Osteoblast (primary cell): Measurements from ENCODE around the gene KLHL25. TPM values are rescaled to one million over a fixed set of nuclear protein-coding genes. Genes with fewer than 3 reads are reported as not detected.
A peak's percentile ranks its signal among the peaks of the same experiment; 100 is the strongest.

Experiments
- DNase-seq: peaks from one replicate; pipeline ENCODE4 v3.0.0; 2011; ENCODE audit warnings: low spot score, mixed read lengths; ENCODE audit not compliant: insufficient read length; ENCODE audit errors: missing footprints
- H2AFZ ChIP-seq: 2 replicates; pipeline ENCODE4 v1.6.0; 2011; ENCODE audit warnings: mild to moderate bottlenecking, low read length
- H3K27ac ChIP-seq: 2 replicates; pipeline ENCODE4 v1.5.1; 2011; ENCODE audit warnings: mild to moderate bottlenecking, low read depth, low read length, moderate library complexity
- H3K27me3 ChIP-seq: 2 replicates; pipeline ENCODE4 v1.6.0; 2012; ENCODE audit warnings: mild to moderate bottlenecking, control low read depth, inconsistent platforms, low read length, moderate library complexity; ENCODE audit not compliant: insufficient read depth
- H3K36me3 ChIP-seq: 2 replicates; pipeline ENCODE4 v1.5.1; 2011; ENCODE audit warnings: mild to moderate bottlenecking, low read length, control low read depth, moderate library complexity; ENCODE audit not compliant: insufficient read depth
- H3K4me1 ChIP-seq: 2 replicates; pipeline ENCODE4 v1.5.1; 2011; ENCODE audit warnings: mild to moderate bottlenecking, low read length, control low read depth, moderate library complexity; ENCODE audit not compliant: insufficient read depth
- H3K4me2 ChIP-seq: 2 replicates; pipeline ENCODE4 v1.6.0; 2011; ENCODE audit warnings: mild to moderate bottlenecking, low read length; ENCODE audit not compliant: insufficient read depth
- H3K4me3 ChIP-seq: fragments of 200-600 bp; sonication (generic); 3 replicates; pipeline ENCODE4 v1.5.1; 2012; ENCODE audit warnings: mild to moderate bottlenecking, low read length, inconsistent platforms; ENCODE audit not compliant: insufficient read depth
- H3K79me2 ChIP-seq: 2 replicates; pipeline ENCODE4 v1.6.0; 2012; ENCODE audit warnings: mild to moderate bottlenecking, low read length, control low read depth, inconsistent platforms; ENCODE audit not compliant: insufficient read depth
- H3K9me3 ChIP-seq: 2 replicates; pipeline ENCODE4 v1.5.1; 2011; ENCODE audit warnings: low read depth, low read length, control low read depth
- H4K20me1 ChIP-seq: 2 replicates; pipeline ENCODE4 v1.6.0; 2012; ENCODE audit warnings: mild to moderate bottlenecking, low read length, control low read depth; ENCODE audit not compliant: insufficient read depth
- total RNA-seq: library from RNA; depleted of rRNA; stranded (reverse); fragments of >200 nt; gene quantifications from 2 replicates; pipeline ENCODE4 v1.2.3, GENCODE V29; 2012
- TF ChIP-seq, protein P1 (sequence below): IDR thresholded peaks from 2 replicates; pipeline ENCODE4 v1.5.1; 2011; ENCODE audit warnings: mild to moderate bottlenecking, low read depth, low read length, moderate library complexity; ENCODE audit errors: extremely low read depth

KLHL25 gene
- total RNA-seq, 1 donor: 4.3 TPM

DNA sequence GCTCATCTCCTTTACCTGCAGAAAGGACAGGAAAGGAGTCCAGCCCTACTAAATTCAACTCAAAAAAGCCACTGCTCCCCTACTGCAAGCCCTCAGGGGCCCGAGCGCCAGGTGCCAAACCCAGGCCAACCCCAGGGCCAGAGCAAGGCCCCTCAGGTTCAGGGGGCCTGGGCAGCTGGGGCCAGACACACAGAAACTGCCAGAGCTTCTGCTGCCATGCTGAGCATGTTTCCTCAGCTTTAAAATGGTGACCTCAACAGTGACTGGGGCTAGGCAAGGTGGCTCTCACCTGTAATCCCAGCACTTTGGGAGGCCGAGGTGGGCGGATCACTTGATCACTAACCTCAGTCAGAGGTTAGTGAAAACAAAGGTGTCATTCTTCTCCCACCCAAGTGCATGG is 38.8 kb downstream of the KLHL25 start:
- Histone ChIP-seq H3K27me3 (no peaks in the 10 kb centered on the region), H3K79me2 (no peaks in the 10 kb centered on the region), H3K9me3 (no peaks in the 10 kb centered on the region), H3K4me2 (no peak overlapping the region), H4K20me1 (no peaks in the 10 kb centered on the region), H3K4me1 (no peaks in the 10 kb centered on the region), H2AFZ (no peak overlapping the region), H3K27ac (no peak overlapping the region), H3K36me3 (no peaks in the 10 kb centered on the region), H3K4me3 (no peak overlapping the region)
- DNase-seq: peak; percentile 72
- TF ChIP-seq, protein P1, sequence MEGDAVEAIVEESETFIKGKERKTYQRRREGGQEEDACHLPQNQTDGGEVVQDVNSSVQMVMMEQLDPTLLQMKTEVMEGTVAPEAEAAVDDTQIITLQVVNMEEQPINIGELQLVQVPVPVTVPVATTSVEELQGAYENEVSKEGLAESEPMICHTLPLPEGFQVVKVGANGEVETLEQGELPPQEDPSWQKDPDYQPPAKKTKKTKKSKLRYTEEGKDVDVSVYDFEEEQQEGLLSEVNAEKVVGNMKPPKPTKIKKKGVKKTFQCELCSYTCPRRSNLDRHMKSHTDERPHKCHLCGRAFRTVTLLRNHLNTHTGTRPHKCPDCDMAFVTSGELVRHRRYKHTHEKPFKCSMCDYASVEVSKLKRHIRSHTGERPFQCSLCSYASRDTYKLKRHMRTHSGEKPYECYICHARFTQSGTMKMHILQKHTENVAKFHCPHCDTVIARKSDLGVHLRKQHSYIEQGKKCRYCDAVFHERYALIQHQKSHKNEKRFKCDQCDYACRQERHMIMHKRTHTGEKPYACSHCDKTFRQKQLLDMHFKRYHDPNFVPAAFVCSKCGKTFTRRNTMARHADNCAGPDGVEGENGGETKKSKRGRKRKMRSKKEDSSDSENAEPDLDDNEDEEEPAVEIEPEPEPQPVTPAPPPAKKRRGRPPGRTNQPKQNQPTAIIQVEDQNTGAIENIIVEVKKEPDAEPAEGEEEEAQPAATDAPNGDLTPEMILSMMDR: no peak

- TF ChIP-seq, protein P1: no peak
- no peak overlapping the region for H3K4me2 ChIP-seq
- peaks cover 4% of the 10 kb centered on the region for H3K4me1 ChIP-seq
- peak; percentile 84 for DNase-seq
- no peaks in the 10 kb centered on the region for H3K27me3 ChIP-seq
- no peaks in the 10 kb centered on the region for H3K79me2 ChIP-seq
- H3K4me3 ChIP-seq: no peak overlapping the region
- H3K27ac ChIP-seq: no peak overlapping the region
- H3K9me3 ChIP-seq: no peaks in the 10 kb centered on the region
- no peaks in the 10 kb centered on the region for H3K36me3 ChIP-seq
- peaks cover 5% of the 10 kb centered on the region for H4K20me1 ChIP-seq
- H2AFZ ChIP-seq: no peak overlapping the region
Measured at GRCh38 chr15:85755471-85755870, 39.3 kb downstream of the KLHL25 start.

DNA sequence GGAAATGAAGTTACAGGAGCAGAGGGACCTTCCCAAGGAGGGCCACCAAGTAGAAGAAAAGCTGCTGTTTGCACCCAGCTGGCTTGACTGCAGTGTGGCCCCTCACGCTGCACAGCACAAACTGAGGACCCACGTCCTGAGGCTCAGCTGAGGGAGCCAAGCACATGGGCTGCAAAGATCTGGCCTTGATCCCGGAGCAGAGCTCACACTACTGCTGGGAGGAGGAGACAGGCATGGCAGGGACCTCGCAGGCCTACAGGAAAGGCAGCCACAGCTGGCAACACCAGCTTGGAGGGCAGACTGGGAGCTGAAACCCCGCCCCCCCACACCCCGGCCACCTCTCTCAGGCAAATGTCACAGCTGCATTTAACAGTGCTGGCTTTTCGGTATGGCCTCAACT is 39.7 kb downstream of the KLHL25 start:
- no peaks in the 10 kb centered on the region for H3K27me3 ChIP-seq
- H3K4me2 ChIP-seq: no peak overlapping the region
- no peaks in the 10 kb centered on the region for H3K79me2 ChIP-seq
- H4K20me1 ChIP-seq: peaks cover 6% of the 10 kb centered on the region
- H3K4me1 ChIP-seq: peaks cover 8% of the 10 kb centered on the region
- TF ChIP-seq, protein P1: no peak
- peak; percentile 88 for DNase-seq
- H3K36me3 ChIP-seq: no peaks in the 10 kb centered on the region
- no peaks in the 10 kb centered on the region for H3K9me3 ChIP-seq
- no peak overlapping the region for H3K27ac ChIP-seq
- no peak overlapping the region for H2AFZ ChIP-seq
- no peak overlapping the region for H3K4me3 ChIP-seq

DNA sequence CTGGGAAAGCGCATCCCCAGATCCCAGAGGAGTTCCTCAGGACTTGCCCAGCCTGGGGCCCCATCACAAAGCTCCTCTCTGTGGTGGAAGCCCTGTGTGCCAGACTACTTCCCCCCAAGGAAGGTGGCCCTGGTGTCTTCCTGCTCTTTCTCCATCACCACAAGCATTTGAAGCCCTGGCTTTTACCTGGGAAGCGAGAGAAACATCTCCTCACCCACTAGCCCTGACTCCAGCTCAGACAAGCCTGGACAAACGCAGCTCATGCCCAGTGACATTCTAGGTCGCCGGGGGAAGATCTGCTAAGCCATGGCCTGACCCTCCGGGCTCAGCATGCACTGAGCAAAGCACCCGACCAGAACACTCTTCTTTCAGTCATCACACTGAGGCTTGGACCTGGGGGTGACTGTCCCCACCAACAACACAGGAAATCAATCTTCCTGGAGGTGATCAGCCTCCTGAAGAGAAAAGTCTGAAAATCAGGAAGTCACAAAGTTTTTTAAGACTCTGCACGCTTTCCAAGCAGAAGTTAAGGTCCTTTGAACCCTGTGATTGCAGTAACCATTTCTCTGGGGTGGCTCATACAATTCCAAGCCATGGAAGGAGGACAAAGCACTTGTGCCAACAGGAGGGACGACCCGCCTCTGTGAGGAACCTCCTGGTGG is 40.8 kb downstream of the KLHL25 start:
- peak; percentile 71 for DNase-seq
- Histone ChIP-seq H2AFZ (no peak overlapping the region), H3K4me2 (no peak overlapping the region), H3K9me3 (no peaks in the 10 kb centered on the region), H3K4me1 (peaks cover 18% of the 10 kb centered on the region), H3K4me3 (no peak overlapping the region), H3K27ac (no peak overlapping the region), H3K27me3 (no peaks in the 10 kb centered on the region), H4K20me1 (peaks cover 6% of the 10 kb centered on the region), H3K79me2 (no peaks in the 10 kb centered on the region), H3K36me3 (no peaks in the 10 kb centered on the region)
- TF ChIP-seq, protein P1: no peak
